ENCODE measurements around the gene ATG13. TPM values are rescaled to one million over a fixed set of nuclear protein-coding genes. Genes with fewer than 3 reads are reported as not detected.

The ATG13 gene
- polyA plus RNA-seq, 1 donor = 69.5 TPM

GRCh38 chr11:46723359-46723680, 106.0 kb downstream of the ATG13 start:
- no peak for DNase-seq

DNA sequence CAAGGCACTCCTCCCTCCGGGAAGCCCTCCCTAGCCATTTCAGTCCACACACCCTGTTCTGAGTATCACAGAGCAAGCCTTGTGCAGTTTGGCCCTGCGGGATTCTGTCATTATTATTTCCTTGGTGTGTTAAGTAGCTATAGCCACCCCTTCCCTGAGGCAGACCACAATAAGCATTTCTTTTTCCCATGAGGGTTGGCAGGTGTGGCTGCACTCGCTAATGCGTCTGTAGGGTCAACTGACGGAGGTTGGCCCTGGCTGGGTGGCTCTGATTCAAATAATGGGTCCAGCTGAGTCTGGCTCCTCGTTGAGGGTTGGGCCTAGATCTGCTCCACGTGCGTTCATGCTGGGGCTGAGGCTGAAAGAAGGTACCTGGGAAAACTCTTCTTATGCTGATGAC, 106.7 kb downstream of the ATG13 start:
- no peak for DNase-seq

Other genes with a start within 250 kb of the ATG13 start
- gene MDK, start 235.9 kb upstream of the ATG13 start, polyA plus RNA-seq (ENCODE audit: insufficient read length) = 615 TPM
- gene CHRM4, start 225.8 kb upstream of the ATG13 start, polyA plus RNA-seq (ENCODE audit: insufficient read length) = 0.18 TPM
- 25.3 TPM for gene AMBRA1, start 23.5 kb upstream of the ATG13 start, polyA plus RNA-seq (ENCODE audit: insufficient read length)
- gene HARBI1, start 326 bp upstream of the ATG13 start, polyA plus RNA-seq (ENCODE audit: insufficient read length) = 5.5 TPM
- 59.7 TPM for gene ARHGAP1, start 83.1 kb downstream of the ATG13 start, polyA plus RNA-seq (ENCODE audit: insufficient read length)
- gene ZNF408, start 83.5 kb downstream of the ATG13 start, polyA plus RNA-seq (ENCODE audit: insufficient read length) = 7.3 TPM
- 0.68 TPM for gene F2, start 101.7 kb downstream of the ATG13 start, polyA plus RNA-seq (ENCODE audit: insufficient read length)
- gene CKAP5, start 228.7 kb downstream of the ATG13 start, polyA plus RNA-seq (ENCODE audit: insufficient read length) = 124 TPM